Right cardiac atrium (tissue), 5 donors: ENCODE measurements around the gene PLK5. TPM values are rescaled to one million over a fixed set of nuclear protein-coding genes. Genes with fewer than 3 reads are reported as not detected.
A peak's percentile ranks its signal among the peaks of the same experiment; 100 is the strongest.

ENCODE experiments used
- ATAC-seq, 2 donors: fragments of 200-7000 bp; cut with Tn5 transposase; one replicate each; pipeline versions ENCODE4 v1.8.0 to v1.9.1; 2020; ENCODE audit warnings: moderate library complexity in 2 of 2, mild to moderate bottlenecking in 1 of 2
- DNase-seq, 3 donors: peaks; one replicate each; pipeline ENCODE4 v3.0.0-alpha.2; 2020
- H3K27ac ChIP-seq: one replicate; pipeline ENCODE4 v1.5.1; 2013; ENCODE audit warnings: mild to moderate bottlenecking, low read length, control low read depth, moderate library complexity
- H3K27me3 ChIP-seq: one replicate; pipeline ENCODE4 v1.6.1; 2013; ENCODE audit not compliant: control insufficient read depth, insufficient read depth
- H3K4me1 ChIP-seq: one replicate; pipeline ENCODE4 v1.6.1; 2013; ENCODE audit warnings: low read length; ENCODE audit not compliant: control insufficient read depth, insufficient read depth
- H3K4me3 ChIP-seq: one replicate; pipeline ENCODE4 v1.5.1; 2013; ENCODE audit warnings: low read length, control low read depth
- H3K9me3 ChIP-seq: one replicate; pipeline ENCODE4 v1.6.1; 2013; ENCODE audit warnings: low read length; ENCODE audit not compliant: control insufficient read depth
- WGBS: extraction: QIAGEN DNeasy Blood & Tissue Kit; methylation state at CpG from one replicate; pipeline ENCODE4 v1.1.7; 2013; 5-methylcytosine and 5-hydroxymethylcytosine counted together
- intact Hi-C, 4 donors: fragments of 100-400 bp; cut with DNase I; formaldehyde crosslinking; loops; one replicate each; pipeline versions ENCODE4 v1.11.0 to v1.14.0; 2022 to 2023
- polyA plus RNA-seq: library from polyadenylated mRNA; stranded (reverse); fragments of 200-250 nt; gene quantifications from one replicate; pipeline ENCODE4 v1.2.3, GENCODE V29; 2013
- total RNA-seq, 4 donors: library from RNA; stranded (reverse); fragmentation: NEBNext Ultra II Directional; extraction: Animal tissue kit (Norgen Biotek cat#: 25700); gene quantifications; one replicate each; pipeline ENCODE4 v1.2.1, GENCODE V29; 2021
- donor health status: healthy with polysubstance abuse.
- donor health status: DM: no; HTN: yes; CAD: no.
- donor health status: DM: no; HTN: no; CAD: no.
- donor health status: DM: no; HTN: yes; CAD: no; lungs with severe emphysema.
- donor health status: DM: yes; HTN: yes; CAD: no.

Gene PLK5
- total and polyA plus RNA-seq, 5 donors: 0.11 TPM; not detected in 4

DNA sequence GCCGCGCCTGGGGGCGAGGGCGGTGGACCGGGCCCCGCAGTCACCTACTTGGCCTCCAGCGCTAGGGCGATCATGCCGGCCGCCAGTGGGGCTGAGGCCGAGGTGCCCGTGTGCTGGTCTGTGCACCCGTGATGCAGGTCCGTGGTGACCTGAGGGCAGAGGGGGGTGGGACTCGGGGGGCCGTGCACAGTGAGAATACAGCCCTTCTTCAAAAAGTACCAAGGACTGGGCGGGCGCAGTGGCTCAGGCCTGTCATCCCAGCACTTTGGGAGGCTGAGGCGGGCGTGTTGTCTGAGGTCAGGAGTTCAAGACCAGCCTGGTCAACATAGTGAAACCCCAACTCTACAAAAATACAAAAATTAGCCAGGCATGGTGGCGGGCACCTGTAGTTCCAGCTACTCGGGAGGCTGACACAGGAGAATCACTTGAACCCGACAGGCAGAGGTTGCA is 39.9 kb upstream of the PLK5 start:
- DNase-seq: peak in 1 of 3 donors; percentile 50
- no peaks in the 10 kb centered on the region for H3K4me1 ChIP-seq
- no peak for ATAC-seq
- no peak overlapping the region for H3K4me3 ChIP-seq
- H3K27me3 ChIP-seq: no peaks in the 10 kb centered on the region
- no peak overlapping the region for H3K27ac ChIP-seq
- 89% methylated on average over 23 of the region's 23 CpGs for WGBS
- no peaks in the 10 kb centered on the region for H3K9me3 ChIP-seq
- intact Hi-C loops: no loop called here

DNA sequence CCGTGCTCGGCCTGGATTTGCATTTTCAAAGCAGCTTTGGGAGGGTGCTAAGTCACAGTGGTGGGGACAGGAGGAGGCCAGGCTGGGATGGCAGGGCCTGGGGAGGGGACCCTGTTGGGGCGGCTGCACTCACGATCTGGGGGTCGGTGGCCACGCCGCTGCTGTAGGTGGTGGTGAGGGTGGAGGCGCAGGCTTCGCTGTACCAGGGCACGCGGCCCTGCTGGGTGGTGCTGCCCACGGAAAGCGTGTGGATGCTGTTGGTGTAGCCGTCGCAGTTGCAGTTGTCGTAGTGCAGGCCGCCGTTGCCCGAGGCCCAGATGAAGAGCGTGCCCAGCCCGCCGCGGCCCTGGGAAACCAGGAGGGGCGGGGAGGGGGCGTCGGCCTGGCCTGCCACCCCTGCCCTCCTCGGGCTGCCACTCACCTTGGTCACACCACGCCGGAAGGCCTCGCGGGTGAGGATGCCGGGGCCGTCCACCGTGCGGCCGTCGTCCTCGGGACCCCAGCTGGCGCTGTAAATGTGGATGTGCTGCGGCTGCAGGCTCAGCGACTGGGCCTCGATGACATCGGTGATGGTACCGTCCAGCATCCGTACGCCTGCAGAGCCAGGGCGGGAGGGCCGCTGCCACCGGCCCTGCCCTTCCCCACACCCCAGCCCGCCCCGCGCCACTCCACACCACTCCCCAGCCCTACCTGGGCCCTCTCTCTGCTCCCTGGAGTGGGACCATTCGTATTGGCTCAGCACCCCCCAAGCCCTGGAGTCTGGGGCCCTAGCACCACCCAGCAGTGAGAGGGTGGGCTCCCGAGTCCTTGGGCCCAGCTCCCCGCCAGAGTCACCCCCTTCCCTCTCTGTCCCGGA is 36.9 kb upstream of the PLK5 start:
- intact Hi-C loops: no loop called here
- DNase-seq: peak in 1 of 3 donors; percentile 58
- H3K4me1 ChIP-seq: no peaks in the 10 kb centered on the region
- H3K4me3 ChIP-seq: no peak overlapping the region
- ATAC-seq: no peak
- no peak overlapping the region for H3K27ac ChIP-seq
- H3K27me3 ChIP-seq: no peaks in the 10 kb centered on the region
- no peaks in the 10 kb centered on the region for H3K9me3 ChIP-seq
- 94% methylated on average over 56 of the region's 56 CpGs for WGBS

DNA sequence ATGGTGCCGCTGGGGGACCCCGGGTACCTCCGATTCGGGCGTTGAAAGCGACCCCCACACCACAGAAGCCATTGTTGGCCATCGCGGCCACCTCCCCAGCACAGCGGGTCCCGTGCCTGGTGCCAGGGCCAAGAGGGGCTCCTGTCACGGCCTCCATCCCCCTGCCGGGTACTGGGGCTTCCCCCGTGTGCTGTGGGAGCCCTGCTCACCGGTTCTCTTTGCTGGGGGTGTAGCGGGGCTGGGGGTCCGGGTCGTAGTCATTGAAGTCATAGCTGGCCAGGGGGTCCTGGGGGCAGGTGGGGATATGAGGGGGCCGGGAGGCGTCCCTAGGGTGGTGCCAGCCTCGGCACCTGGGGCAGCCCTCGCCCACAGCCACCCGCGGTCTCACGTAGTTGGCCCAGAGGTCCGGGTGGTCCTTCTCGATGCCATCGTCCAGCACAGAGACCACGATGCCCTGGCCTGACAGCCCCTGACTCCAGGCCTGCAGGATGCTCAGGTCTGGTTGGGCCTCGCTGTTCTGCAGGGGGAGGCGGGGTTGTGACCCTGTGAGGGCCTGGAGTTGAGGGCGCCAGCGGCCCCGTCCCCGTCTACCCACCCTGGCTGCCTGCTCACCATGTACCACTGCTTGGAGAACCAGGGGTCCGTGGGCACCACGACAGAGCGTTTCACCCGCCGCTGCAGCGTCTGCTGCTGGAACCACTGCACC is 36.1 kb upstream of the PLK5 start:
- H3K4me1 ChIP-seq: no peaks in the 10 kb centered on the region
- ATAC-seq (no peak), DNase-seq (peak; percentile 14 to 67 (median 53))
- no peak overlapping the region for H3K27ac ChIP-seq
- intact Hi-C loops: no loop called here
- no peak overlapping the region for H3K4me3 ChIP-seq
- no peaks in the 10 kb centered on the region for H3K9me3 ChIP-seq
- WGBS: 90% methylated on average over 40 of the region's 40 CpGs
- no peaks in the 10 kb centered on the region for H3K27me3 ChIP-seq

DNA sequence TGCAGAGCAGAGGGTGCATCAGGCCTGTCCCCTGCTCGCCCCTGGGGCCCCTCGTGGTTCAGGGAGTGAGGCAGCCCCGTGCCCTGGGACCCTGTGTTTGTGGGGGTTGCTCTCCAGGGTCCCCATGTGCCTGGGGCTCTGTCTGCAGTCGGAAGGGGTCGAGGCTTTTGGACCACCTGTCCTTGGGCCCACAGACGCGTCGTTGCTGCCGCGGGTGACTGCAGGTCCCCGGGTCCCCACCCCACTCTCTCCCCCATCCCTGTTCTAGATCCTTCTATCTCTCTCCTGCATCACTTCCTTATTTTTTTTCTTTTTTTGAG is 35.6 kb upstream of the PLK5 start:
- Histone ChIP-seq H3K9me3 (no peaks in the 10 kb centered on the region), H3K4me1 (no peaks in the 10 kb centered on the region), H3K27ac (no peak overlapping the region), H3K4me3 (no peak overlapping the region), H3K27me3 (no peaks in the 10 kb centered on the region)
- WGBS: 90% methylated on average over 11 of the region's 11 CpGs
- DNase-seq: peak in 1 of 3 donors; percentile 13
- no peak for ATAC-seq
- intact Hi-C loops: no loop called here

DNA sequence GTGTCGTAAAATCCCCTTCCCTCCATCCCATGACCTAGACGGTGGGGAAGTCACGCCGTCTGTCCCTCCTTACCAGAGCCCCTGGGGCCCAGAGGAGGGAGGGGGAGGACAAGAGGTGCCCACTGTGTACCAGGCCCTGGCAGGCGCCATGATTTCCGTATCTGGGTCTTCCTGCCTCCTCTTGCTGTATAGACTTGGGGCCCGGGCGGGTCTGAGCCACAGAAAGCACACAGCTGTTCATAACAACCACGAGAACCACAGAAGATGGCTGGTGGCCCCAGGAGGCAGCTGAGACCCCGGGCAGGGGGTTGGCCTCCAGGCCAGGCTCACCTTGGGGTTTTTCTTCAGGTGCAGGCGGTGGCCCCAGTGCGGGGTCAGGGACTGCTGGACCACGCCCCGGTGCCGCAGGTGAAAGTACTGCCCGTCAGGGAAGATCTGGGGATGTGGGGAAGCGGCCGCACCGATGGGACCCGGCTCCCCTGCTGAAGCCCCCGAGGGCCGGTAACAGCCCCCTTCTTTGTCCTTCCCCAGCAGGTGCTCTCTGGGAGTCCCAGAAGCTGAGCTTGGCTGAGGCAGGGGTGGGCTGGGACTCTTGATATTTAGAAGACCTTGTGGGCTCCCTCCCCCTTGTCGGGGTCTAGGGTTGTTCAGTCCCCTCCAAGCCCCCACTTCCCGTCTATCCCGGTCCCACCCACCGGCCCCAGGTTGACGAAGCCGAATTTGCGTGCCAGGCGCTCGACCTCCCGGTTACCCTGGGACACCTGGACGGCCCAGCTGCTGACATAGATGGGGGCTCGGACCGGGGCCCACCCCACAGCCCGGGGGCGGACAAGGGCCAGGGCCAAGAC is 34.2 kb upstream of the PLK5 start:
- no peaks in the 10 kb centered on the region for H3K27me3 ChIP-seq
- H3K27ac ChIP-seq: peak overlapping the region; percentile 50
- 30% methylated on average over 37 of the region's 37 CpGs for WGBS
- no peaks in the 10 kb centered on the region for H3K9me3 ChIP-seq
- H3K4me3 ChIP-seq: peak overlapping the region; percentile 42
- H3K4me1 ChIP-seq: no peaks in the 10 kb centered on the region
- intact Hi-C loops: no loop called here
- ATAC-seq (no peak), DNase-seq (peak in 2 of 3 donors; percentile 11 to 66)

DNA sequence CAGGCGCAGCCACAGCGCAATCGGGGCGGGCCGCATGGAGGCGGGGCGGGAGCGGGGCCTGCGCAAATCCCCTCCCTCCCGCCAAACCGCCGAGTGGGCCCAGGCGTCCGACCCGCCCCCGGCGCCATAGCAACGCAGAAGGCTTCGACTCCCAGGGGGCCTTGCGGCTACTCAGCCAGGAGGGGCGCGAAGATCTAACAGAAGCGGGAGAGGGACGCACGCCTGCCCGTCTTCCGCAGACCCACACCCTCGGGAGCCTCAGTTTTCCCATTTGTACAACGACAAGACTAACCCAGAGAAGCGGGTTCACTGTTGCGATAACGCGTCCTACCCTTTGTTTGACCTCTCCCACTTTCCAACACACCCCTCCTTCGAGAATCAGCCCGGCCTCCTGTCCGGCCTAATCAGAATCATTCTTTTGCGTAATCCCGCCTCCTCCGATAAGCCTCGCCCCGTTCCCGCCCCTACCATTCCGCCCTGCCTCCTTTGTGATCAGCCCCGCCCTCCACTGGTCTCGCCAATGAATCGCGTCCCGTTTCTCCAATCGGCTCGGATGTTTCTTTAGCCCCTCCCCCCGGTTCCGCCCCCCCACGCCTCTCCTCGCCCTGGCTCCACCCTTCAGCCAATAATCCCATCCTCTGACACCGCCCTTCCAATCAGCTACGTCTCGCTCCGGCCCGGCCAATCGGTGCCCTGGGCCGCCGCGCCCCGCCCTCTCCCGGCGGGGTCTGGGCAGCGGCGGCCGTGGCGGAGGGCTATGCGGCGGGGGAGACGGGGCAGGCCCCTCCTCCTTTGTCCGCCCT is 33.4 kb upstream of the PLK5 start, which contains the start of gene PCSK4:
Gene PCSK4 (minus strand): TSS at position 40 of the 803 bp plus-strand sequence. CDS start 4 bp downstream, at position 36.
- WGBS: under 1% methylated on average over 74 of the region's 74 CpGs
- no peaks in the 10 kb centered on the region for H3K4me1 ChIP-seq
- no peaks in the 10 kb centered on the region for H3K27me3 ChIP-seq
- peak; percentile 95 to 96 for ATAC-seq
- intact Hi-C loops: no loop called here
- H3K27ac ChIP-seq: peak within 1 kb of the TSS; percentile 50
- DNase-seq: peak; percentile 98 to 99 (median 99)
- peak within 1 kb of the TSS; percentile 42 for H3K4me3 ChIP-seq
- H3K9me3 ChIP-seq: no peaks in the 10 kb centered on the region

DNA sequence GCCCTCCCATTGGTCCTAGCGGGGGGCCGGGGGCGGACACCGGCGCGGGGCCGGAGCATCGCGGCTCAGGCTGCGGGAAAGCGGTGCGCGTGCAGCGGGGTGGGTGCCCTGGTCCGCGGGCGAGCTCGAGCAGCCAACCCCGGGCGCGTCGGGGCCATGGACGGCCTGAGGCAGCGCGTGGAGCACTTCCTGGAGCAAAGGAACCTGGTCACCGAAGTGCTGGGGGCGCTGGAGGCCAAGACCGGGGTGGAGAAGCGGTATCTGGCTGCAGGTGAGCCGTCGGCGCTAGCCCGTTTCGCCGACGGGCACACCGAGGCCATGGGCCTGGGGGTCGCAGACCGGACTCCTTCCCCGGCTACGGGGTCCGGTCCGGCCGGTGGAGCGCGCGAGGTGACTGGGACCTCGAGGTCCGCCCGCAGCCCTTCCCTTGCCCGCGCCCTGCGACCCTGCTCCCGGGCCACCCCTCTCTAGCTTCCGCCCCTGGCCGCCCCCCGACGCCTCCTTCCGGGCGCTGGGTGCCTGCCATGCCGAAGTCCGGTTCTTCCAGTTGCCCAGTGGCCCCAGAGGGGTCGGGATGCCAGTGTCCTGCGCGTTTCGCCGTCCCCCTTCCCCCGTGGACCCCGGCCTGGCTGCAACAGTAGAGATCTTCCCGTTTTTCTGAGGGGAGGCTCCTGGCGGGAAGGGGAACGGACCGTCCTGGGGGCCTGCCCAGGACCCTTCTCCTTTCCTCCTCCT is 32.6 kb upstream of the PLK5 start, which contains the start of gene REEP6:
Gene REEP6 (plus strand): TSS at position 68 of the 735 bp plus-strand sequence. CDS start 89 bp downstream, at position 157.
- intact Hi-C loops: no loop called here
- WGBS: 4% methylated on average over 73 of the region's 73 CpGs

DNA sequence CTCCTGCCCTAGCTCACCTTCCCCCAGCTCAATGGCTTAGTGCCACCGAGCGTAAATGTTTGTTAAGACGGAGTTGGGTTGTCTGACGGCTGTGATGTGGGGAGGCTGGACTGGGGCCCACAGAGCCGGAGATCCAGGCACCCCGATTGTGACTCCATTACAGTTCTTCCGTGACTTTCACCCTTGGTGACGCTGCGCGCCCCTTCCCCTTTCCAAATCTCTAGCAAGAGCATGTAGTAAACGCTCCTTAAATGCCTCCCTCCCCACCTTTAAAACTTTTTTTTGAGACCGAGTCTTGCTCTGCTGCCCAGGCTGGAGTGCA is 32.1 kb upstream of the PLK5 start:
- Histone ChIP-seq H3K27me3 (no peaks in the 10 kb centered on the region), H3K9me3 (no peaks in the 10 kb centered on the region), H3K4me1 (no peaks in the 10 kb centered on the region), H3K4me3 (no peak overlapping the region), H3K27ac (no peak overlapping the region)
- DNase-seq (peak; percentile 17 to 64 (median 51)), ATAC-seq (no peak)
- intact Hi-C loops: no loop called here
- 63% methylated on average over 12 of the region's 12 CpGs for WGBS

More for the DNA sequence above, 32.6 kb upstream of the PLK5 start, which contains the start of gene REEP6:
- Histone ChIP-seq H3K4me1 (no peaks in the 10 kb centered on the region), H3K4me3 (peak within 1 kb of the TSS; percentile 42), H3K27ac (peak within 1 kb of the TSS; percentile 50), H3K9me3 (no peaks in the 10 kb centered on the region), H3K27me3 (no peaks in the 10 kb centered on the region)
- ATAC-seq (no peak), DNase-seq (peak in 1 of 3 donors; percentile 35)

DNA sequence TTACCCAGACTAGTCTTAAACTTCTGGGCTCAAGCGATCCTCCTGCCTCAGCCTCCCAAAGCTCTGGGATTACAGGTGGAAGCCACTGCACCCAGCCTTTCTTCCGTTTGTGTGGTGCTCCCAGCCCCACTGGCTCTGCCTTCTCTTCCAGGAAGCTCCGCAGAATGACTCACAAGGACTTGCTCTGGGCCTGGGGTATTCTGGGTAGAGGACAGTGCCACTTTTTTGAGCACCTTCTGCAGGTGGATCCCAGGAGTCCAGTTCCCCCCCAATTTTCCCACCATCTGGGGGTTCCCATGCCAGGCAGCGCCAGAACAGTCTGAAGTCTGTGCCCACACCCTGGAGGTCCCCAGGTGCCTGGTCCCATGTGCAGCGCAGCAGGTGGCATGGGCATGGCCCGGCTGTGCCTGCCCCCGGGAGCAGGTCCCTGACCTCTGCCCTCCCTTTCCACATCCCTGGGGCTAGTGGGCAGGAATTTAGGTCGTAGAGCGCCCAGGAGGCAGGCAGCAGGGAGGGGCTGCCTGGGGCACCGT is 31.3 kb upstream of the PLK5 start:
- Histone ChIP-seq H3K4me3 (no peak overlapping the region), H3K4me1 (no peaks in the 10 kb centered on the region), H3K27me3 (no peaks in the 10 kb centered on the region), H3K9me3 (no peaks in the 10 kb centered on the region), H3K27ac (no peak overlapping the region)
- DNase-seq (peak in 1 of 3 donors; percentile 47), ATAC-seq (no peak)
- intact Hi-C loops: no loop called here
- WGBS: 69% methylated on average over 10 of the region's 10 CpGs
